ENCODE data around the gene COBLL1.

GRCh38 chr2:164873210-164873908 lies 31.7 kb upstream of the COBLL1 start:
- no peak for TF ChIP-seq POLR2A (IDR thresholded peaks at IDR 0.05)
- no peak for TF ChIP-seq CTCF (IDR thresholded peaks at IDR 0.05)
